ENCODE results near the gene NOXO1.
"Not testable (repeated sequence)": the region's sequence is repeated elsewhere in the genome, so short reads cannot be mapped to it uniquely, and the experiment has no call there.

The NOXO1 gene

DNA sequence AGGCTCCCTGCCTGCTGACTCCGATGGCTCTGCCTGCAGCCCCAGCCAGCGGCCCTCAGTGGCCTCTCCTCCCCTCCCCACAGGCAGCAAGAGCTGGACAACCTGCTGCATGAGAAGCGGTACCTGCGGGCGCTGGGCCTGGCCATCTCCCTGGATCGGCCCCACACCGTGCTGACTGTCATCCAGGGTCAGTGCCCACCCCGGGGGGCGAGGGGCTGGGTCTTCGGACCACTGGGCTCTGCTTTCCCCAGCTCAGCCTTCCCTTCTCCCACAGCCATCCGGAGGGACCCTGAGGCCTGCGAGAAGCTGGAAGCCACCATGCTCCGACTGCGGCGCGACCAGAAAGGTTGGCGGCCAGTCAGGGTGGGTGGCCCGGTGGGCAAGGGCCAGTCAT lies 3.4 kb downstream of the NOXO1 start:
- no peak for DNase-seq

- no peak for DNase-seq
Measured at GRCh38 chr16:1976951-1977874, 4.1 kb downstream of the NOXO1 start.

GRCh38 chr16:1976216-1976520 lies 5.1 kb downstream of the NOXO1 start:
- no peak for DNase-seq

GRCh38 chr16:1975432-1976215 lies 5.6 kb downstream of the NOXO1 start:
- DNase-seq, result no peak

DNA sequence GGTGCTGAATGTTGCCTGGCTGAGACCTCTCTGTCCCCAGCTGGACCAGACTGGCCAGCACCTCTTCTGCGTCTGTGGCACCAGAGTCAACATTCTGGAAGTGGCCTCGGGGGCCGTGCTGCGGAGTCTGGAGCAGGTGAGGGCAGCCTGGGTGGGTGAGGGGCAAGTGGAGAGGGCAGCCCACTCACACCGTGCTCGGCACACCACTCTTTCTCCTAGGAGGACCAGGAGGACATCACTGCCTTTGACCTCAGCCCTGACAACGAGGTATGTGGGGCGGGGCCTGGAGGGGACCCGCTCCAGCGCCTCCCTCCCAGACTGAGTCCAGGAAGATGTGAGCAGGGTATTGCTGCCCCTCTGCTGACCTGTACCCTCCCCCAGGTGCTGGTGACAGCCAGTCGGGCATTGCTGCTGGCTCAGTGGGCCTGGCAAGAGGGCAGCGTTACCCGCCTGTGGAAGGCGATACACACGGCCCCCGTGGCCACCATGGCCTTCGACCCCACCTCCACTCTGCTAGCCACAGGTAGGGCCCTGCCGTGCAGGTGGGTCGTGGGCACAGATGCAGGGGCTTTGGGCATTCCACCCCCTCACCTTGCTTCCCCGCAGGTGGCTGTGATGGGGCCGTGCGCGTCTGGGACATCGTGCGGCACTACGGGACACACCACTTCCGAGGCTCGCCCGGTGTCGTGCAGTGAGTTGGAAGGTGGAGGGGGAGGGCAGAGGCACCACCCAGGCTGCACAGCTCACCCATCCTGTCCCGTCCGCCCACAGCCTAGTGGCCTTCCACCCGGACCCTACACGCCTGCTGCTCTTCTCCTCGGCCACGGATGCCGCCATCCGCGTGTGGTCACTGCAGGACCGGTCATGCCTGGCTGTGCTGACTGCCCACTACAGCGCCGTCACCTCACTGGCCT lies 6.9 kb downstream of the NOXO1 start:
- DNase-seq, result no peak

- DNase-seq, result no peak
Measured at GRCh38 chr16:1973461-1974156, 7.7 kb downstream of the NOXO1 start.

DNA sequence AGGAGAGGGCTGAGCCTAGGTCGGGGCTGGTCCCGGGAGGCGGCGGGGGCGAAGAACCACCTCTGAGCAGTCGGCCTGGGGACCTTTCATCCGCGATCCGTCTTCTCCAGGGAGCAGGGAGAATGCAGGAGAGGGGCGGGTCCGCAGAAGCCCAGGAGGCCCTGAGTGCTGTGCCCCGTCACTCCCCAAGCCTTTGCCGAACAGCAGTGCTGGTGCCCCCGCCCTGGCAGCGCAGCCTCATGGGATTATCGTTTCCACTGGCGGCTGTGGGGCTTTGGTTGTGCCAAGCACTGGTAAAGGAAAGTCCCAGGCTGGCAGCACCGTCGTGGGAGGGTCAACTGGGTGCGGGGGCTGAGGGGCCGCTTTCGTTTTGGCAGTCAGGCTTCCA lies 8.8 kb downstream of the NOXO1 start:
- no peak for DNase-seq

DNA sequence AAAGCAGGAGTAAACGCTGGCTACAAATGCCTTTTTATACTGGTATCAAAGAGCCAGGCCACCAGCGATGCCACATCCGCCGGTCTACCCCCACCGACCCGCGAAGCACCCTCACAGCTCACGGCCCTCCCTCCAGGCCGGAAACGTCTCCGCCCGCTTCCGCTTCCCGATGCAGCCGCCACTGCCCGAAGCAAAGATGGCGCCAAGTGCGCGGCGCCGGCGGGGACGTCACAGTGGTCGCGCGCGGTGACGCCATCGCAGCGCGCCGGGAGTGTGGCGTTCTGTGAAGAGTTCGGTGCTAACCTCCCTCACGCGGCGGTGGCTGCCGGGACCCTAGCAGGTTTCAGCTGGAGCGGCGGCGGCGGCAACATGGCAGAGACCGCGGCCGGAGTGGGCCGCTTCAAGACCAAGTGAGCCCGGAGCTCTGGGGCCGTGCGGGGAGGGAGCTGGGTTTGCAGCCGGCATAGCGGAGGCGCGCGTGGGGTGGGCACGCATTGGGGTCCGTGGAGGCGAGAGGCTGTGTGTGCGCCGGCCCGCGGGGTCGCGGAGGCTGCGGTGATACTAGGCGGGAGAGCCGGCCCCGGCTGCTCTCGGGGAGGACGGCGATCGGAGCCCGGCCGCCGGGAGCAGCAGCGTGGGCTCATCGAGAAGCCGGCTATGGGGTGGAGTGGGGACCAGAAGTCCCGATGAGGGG lies 9.3 kb downstream of the NOXO1 start, which contains the start of gene TBL3:
Gene TBL3 (plus strand): TSS at position 258 of the 694 bp plus-strand sequence. CDS start 112 bp downstream, at position 370.
- DNase-seq, result peak; percentile 97

DNA sequence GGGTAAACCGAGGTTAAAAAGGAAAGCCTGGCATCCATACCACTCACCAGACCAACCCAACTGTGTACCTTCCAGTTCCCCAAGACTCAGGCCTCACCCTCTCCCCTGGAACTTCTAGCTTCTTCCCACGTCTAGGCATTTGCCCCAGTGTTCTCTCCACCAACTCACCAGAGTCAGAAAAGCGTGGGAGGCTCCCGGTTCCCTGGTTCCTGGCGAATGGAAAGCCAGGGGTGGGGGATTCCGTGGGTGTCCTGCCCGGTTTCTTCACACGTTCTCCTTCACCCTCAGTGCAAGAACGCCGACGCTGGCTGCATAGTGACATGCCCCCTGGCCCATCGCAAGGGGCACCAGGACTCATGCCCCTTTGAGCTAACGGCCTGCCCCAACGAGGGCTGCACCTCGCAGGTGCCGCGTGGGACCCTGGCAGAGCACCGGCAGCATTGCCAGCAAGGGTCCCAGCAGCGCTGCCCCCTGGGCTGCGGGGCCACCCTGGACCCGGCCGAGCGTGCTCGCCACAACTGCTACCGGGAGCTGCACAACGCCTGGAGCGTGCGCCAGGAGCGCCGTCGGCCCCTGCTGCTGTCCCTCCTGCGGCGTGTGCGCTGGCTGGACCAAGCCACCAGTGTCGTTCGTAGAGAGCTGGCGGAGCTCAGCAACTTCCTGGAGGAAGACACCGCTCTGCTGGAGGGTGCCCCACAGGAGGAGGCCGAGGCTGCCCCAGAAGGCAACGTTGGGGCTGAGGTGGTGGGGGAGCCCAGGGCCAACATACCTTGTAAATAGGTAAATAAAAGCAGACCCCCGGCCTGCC lies 12.9 kb downstream of the NOXO1 start:
- no peak for DNase-seq

DNA sequence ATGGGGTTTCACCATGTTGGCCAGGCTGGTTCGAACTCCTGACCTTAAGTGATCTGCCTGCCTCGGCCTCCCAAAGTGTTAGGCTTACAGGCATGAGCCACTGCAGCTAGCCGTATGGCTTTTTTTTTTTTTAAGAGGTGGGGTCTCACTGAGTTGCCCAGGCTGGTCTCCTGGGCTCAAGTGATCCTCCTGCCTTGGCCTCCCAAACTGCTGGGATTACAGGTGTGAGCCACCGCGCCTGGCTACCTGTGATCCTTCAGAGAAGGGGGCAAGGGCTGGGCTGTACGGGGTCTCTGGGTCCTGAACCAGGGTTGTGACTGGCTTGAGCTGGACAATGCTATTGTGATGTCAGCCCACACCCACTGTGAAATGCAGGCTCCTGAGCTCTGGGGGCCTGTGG lies 14.8 kb downstream of the NOXO1 start, which contains the start of gene RNF151:
Gene RNF151 (plus strand): TSS at position 397 of the 400 bp plus-strand sequence. CDS start 26 bp downstream, outside the sequence.
- no peak for DNase-seq

DNA sequence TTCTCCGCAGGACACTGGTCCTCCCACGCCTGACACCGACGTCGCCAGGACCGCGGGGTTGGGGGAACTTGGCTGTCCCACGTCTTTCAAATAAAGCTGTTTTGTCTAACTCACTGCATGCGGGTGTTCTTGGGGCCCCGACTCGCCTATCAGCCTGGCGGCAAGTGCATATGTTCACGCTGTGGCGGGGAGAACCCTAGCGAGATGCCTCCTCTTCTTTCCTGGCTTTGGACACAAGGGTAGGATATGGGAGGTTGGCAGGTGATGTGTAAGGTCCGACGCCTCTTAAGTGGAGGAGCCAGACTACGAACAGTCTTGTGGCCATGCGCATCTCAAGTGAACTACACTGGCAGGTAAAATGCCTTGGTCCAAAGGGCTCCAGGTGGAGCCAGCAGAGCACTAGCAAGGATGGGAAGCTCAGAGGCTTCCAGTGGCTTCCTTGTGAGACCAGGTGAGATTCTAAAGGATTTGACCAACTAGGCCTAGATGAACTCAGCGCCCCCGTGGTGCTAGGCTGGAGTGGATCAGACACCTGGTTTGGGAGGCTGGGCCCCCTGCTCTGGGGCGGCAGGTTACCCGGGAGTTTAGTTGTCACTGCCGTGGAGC lies 15.8 kb downstream of the NOXO1 start:
- no peak for DNase-seq

GRCh38 chr16:1964506-1965395 lies 16.5 kb downstream of the NOXO1 start, which contains the start of gene RPS2:
TSS of gene RPS2 (minus strand) at chr16:1964826. CDS start at chr16:1964625, 201 bp downstream.
- DNase-seq, result peak; percentile 98

GRCh38 chr16:1963806-1964505 lies 17.3 kb downstream of the NOXO1 start:
- DNase-seq, result no peak

- DNase-seq, result not testable (repeated sequence)
Measured at GRCh38 chr16:1962161-1963153, 18.8 kb downstream of the NOXO1 start.

DNA sequence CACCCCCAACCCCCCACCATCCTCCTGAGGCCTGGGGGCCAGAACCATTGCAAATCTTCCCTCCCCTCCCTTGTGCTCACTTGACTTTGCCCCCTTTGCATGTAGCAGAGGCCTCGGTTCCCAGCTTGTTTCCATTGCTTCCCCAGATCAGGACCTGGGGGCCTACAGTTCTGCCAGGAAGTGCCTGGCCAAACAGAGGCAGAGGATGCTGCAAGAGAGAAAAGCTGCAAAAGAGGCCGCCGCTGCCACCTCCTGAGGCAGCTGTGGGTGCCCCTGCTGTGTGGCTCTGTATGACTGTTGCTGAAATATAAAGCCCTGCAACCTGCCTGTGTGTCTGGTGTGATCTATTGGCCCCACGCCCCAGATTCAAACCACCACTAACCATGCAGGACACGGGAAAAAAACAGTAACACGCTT lies 19.6 kb downstream of the NOXO1 start:
- peak; percentile 13 for DNase-seq

DNA sequence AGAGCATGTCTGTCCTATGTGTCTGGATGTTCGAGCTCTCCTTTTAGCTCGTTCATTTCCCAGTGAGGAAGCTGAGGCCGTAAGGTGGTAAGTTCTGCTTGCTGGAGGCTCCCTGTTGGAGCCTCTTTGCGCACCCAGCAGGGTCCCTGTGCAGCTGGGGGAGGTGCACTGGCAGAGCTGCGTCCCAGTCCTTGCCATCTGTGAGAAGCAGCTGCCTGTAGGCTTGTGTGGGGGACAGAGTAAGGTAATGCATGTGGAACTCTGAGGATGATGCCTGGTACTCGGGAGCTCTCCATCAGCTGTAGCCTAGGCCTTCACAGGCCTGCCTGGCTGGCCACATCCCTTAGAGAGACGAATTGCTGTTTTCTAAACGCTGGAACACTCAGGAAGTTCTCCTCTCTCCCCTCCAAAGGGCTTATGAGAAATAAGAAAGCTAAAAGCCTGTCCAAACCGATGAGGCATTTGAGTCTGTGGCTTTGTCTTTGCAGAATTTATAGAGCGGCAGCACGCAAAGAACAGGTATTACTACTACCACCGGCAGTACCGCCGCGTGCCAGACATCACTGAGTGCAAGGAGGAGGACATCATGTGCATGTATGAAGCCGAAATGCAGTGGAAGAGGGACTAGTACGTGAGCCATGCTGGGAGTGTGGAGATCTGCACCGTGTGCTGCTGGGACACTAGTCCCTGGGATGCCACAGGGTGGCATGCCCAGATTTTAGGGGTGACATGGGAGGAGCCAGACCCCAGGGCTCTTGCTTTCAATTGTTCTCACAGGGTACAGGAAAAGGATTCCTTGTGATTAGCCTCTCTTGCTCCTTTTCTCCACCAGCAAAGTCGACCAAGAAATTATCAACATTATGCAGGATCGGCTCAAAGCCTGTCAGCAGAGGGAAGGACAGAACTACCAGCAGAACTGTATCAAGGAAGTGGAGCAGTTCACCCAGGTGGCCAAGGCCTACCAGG lies 20.3 kb downstream of the NOXO1 start:
- peak; percentile 30 for DNase-seq

Data from activated effector memory CD4-positive, alpha-beta T cell treated with Interleukin-2 at 50 U/mL for 16 hours (primary cell).